COLO829 (cell line): ENCODE results near the gene HSPA4.
A peak's percentile ranks its signal among the peaks of the same experiment; 100 is the strongest.

Experiments used
- DNase-seq: peaks from one replicate; pipeline ENCODE4 v3.0.0; 2012; ENCODE audit warnings: low spot score

HSPA4 gene

DNA sequence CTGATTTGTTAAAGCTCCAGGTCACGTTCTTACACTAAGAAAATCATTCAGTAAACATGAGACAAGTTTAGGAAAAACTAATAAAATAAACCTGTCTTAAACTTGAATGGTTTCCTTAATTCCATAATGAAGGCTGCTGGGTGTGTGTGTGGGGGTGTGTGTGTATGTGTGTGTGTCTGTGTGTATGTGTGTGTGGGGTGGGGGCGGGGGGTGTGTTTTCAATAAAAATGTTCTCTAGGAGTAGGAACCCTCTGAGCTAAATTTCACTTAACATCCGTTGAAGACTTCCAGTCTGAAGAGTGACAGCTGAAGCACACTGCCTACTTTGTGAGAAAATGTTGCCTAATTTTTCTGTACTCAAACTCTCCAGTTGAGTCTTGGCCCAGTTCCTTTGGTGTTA lies 54.5 kb downstream of the HSPA4 start:
- no peak for DNase-seq

DNA sequence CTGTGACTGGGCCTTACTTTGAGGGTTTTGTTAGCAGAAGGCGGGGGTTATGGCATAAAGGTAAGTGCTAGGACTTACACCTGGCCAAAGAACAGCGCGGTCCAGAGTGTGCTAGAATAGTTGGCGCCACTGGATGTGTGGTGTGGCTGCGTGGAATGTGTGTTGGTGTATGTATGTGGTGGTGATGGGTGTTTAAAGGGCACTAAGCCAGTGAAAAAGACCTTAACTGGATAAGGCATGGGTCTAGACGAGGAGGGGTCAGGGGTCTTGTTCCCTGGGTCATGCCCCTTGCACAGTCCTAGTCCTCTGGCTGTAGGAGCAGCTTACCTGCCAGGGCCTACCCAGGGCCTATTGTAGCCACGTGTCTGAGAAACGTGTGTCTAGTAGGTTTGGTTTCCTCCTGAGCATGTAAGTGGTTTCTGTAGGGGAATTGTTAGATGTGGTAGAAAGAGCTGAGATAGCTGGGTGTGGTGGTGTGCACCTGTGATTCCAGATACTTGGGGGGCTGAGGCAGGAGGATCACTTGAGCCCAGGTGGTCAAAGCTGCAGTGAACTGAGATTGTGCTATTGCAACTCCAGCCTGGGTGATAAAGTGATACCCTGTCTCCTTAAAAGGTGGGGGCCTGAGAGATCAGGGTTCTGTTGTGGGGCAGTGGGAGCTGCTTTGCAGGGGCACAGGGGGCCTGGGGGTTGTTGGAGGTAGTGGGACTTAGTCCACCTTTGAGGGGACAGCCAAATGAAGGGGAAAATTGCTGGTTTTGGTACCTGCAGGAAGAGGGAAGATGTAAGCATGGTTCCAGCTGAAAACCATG lies 55.2 kb downstream of the HSPA4 start:
- no peak for DNase-seq

- DNase-seq: no peak
Measured at GRCh38 chr5:133108481-133108921, 56.7 kb downstream of the HSPA4 start.

- no peak for DNase-seq
Measured at GRCh38 chr5:133109655-133110483, 58.1 kb downstream of the HSPA4 start.

GRCh38 chr5:133110709-133111108 lies 58.9 kb downstream of the HSPA4 start:
- no peak for DNase-seq

DNA sequence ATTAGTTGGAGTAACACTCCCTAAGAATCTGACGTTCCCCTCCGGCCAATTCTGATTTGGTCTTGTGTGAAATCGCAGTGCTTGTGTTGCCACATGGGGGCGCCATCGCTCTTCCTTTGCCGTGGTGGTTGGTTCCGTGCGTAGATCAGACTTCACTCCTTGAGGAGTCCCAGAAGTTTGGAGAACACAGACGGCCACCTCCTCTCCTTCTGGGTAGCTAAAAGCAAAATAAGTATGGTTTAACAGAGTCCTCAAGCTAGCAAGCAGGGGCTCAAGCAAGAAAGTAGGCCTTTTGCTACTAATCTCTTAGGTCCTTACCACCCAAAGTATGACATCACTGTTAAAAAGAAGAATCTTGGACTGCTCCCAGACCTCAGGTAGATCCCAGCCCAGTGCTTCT lies 59.5 kb downstream of the HSPA4 start:
- peak; percentile 57 for DNase-seq

GRCh38 chr5:133112026-133112660 lies 60.3 kb downstream of the HSPA4 start:
- DNase-seq: no peak

DNA sequence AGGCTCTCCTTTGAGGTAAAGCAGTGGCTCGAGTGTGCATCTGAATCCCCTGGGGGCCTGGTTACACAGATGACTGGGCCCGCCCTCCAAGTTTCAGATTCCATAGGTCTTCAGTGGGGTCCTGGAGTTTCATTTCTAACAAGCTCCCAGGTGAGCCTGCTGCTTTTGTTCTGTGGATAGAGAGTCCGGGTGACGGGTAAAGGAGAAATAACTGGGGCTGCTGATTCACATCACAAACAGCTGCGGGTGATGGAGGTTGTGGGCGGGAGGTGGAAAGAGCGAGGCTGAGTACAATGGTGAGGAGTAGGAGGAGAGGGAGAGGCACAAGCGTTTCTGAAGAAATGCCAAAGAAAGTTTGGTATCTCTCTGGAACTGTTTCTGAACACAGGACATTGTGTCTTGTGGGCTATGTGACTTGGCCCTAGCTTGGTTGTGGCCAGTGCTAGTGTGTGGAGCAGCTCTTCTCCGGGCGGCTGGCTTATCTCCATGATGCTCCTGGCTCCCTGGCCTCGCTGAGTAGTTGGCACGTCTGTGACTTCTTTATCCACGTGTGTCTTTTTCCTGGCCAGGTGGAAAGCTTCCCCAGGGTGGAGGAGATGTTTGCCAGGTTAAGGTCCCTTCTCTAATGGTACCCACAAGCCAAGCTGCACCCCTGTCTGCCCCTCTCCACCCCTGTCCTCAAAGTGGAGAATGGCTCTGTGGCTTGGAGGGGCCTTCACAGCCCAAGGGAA lies 61.7 kb downstream of the HSPA4 start:
- DNase-seq: peak; percentile 15

- no peak for DNase-seq
Measured at GRCh38 chr5:133114166-133114932, 62.5 kb downstream of the HSPA4 start.

DNA sequence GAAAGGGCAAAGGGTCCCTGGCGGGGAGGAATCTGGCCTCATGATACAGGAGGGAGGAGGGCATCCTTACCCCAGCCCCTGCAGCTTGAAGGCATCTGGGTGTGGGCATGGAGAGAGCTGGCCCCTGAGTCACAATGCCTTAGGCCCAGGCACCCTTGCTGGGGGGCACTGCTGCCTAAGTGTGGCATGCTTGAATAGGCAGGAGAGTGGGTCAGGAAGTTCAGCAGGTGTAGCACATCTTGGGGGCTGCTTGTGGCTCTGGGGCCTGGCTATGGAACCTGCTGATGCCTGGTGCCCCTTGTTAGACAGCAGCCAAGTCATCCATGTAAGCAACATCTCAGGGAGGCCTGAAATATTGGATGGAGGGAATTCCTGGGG lies 63.1 kb downstream of the HSPA4 start:
- DNase-seq: no peak

GRCh38 chr5:133116601-133117000 lies 64.8 kb downstream of the HSPA4 start:
- DNase-seq: no peak

GRCh38 chr5:133117166-133117911 lies 65.5 kb downstream of the HSPA4 start:
- no peak for DNase-seq

DNA sequence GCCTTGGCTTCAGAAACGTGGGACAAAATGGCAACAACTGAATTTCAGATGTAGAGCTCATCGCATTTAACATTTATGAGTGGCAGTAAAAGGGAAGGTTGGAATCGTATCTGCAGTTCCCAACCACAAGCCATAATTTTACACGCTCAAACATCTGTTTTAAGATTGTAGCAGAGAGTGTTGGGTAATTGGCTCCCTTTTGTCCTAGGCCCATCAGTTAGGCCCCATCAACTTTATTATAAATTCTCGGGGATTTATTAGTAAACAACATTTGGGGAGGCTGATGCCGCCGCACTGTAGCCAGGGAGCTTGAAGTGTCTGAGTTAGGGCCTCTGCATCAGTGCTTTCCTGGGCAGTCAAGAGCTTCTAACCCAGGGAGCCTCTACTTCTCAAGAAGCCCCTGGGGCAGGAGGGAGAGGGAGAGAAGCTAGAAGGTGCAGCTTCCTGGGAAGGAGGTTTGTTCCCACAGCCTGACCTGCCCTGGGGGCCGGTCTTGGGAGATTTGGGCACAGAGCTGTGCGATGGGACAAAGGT lies 66.2 kb downstream of the HSPA4 start:
- no peak for DNase-seq

- no peak for DNase-seq
Measured at GRCh38 chr5:133118741-133119140, 66.9 kb downstream of the HSPA4 start.

GRCh38 chr5:133119233-133119711 lies 67.5 kb downstream of the HSPA4 start:
- DNase-seq: no peak

GRCh38 chr5:133120156-133120750 lies 68.4 kb downstream of the HSPA4 start:
- no peak for DNase-seq

DNA sequence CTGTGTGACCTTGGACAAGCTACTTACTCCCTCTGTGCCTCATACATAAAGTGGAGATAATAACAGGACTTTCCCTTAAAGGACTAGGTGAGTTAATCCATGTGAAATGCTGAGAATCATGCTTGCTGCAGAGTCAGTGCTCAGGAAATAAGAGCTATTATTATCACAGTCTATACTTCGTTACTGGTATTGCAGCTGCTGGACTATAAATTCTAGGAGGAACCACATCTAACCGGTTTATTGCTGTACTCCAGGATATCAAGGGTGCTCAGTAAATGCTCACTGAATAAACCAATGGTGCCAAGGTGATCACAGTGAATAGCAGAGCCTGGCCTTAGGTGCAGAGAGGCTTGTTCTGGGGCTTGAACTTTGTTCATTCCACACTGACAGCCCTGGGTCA lies 69.3 kb downstream of the HSPA4 start:
- no peak for DNase-seq

DNA sequence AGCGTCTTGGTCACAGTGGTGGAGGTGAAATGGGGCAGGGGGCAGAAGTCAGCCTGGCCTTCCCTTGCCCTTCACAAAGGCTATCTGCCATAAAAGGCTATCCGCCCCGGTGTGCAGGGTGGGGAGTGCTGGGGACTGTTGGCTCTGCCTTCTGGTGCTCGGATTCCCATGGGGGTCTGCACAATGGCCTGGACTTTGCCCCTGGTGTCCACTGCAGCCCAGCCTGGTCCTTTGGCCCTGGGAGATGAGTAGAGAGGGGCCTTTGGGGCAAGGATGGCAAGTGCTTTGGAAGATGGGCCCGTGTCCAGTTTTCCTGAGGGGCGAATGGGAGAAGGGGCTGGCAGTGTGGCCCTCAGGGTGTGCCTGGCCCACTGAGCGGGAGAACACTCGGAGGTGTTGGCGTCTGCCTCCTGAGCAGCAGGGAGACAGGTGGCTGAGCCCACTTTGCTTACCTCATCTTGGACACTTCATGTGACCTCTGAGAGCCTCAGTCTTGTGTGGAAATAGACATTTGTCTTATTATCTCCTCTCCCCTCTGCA lies 69.9 kb downstream of the HSPA4 start:
- no peak for DNase-seq

GRCh38 chr5:133122711-133123110 lies 70.9 kb downstream of the HSPA4 start:
- DNase-seq: no peak
